Liver (tissue), 9 donors: ENCODE data around the gene SOBP. TPM values are rescaled to one million over a fixed set of nuclear protein-coding genes. Genes with fewer than 3 reads are reported as not detected.

Source experiments
- DNase-seq: peaks from one replicate; pipeline ENCODE4 v3.0.0-alpha.2; 2017; ENCODE audit warnings: low spot score
- H3K27ac ChIP-seq, 2 donors: one replicate each; pipeline ENCODE4 v1.7.0; 2013; ENCODE audit warnings: inconsistent platforms in 2 of 2, low read length in 2 of 2, control low read depth in 1 of 2, low read depth in 1 of 2, mild to moderate bottlenecking in 1 of 2
- H3K27me3 ChIP-seq, 4 donors: one replicate each; pipeline versions ENCODE4 v1.6.1 to v1.7.0; 2013; ENCODE audit warnings: low read length in 3 of 4, inconsistent platforms in 1 of 4, mild to moderate bottlenecking in 1 of 4, moderate library complexity in 1 of 4; ENCODE audit not compliant: control insufficient read depth in 4 of 4, insufficient read depth in 4 of 4
- H3K36me3 ChIP-seq, 4 donors: one replicate each; pipeline versions ENCODE4 v1.6.1 to v1.7.0; 2013; ENCODE audit warnings: low read length in 3 of 4, mild to moderate bottlenecking in 3 of 4, low read depth in 1 of 4, moderate library complexity in 1 of 4; ENCODE audit not compliant: control insufficient read depth in 4 of 4, insufficient read depth in 3 of 4
- H3K4me1 ChIP-seq, 4 donors: one replicate each; pipeline versions ENCODE4 v1.6.1 to v1.7.0; 2013; ENCODE audit warnings: low read length in 3 of 4, mild to moderate bottlenecking in 3 of 4, moderate library complexity in 1 of 4; ENCODE audit not compliant: control insufficient read depth in 4 of 4, insufficient read depth in 4 of 4
- H3K4me3 ChIP-seq, 3 donors: one replicate each; pipeline versions ENCODE4 v1.6.1 to v1.7.0; 2013; ENCODE audit warnings: low read length in 3 of 3, control low read depth in 1 of 3, low read depth in 1 of 3, mild to moderate bottlenecking in 1 of 3
- H3K9ac ChIP-seq, 2 donors: one replicate each; pipeline ENCODE4 v1.7.0; 2013; ENCODE audit warnings: low read length in 2 of 2, mild to moderate bottlenecking in 2 of 2, moderate library complexity in 2 of 2, control low read depth in 1 of 2, low read depth in 1 of 2
- H3K9me3 ChIP-seq, 4 donors: one replicate each; pipeline versions ENCODE4 v1.6.1 to v1.7.0; 2013; ENCODE audit warnings: low read length in 3 of 4; ENCODE audit not compliant: control insufficient read depth in 4 of 4
- EGR1 ChIP-seq, 2 donors: IDR thresholded peaks; 2 replicates each; pipeline ENCODE4 v1.6.1; 2016 to 2018; ENCODE audit warnings: antibody characterized with exemption in 2 of 2, low read depth in 2 of 2
- FOXA1 ChIP-seq: IDR thresholded peaks from 2 replicates; pipeline ENCODE4 v1.6.1; 2016; ENCODE audit warnings: antibody characterized with exemption
- FOXA2 ChIP-seq: IDR thresholded peaks from 2 replicates; pipeline ENCODE4 v1.6.1; 2016; ENCODE audit warnings: antibody characterized with exemption
- GABPA ChIP-seq, 2 donors: IDR thresholded peaks in 1 of 2; conservative IDR thresholded peaks in 1 of 2; 2 replicates each; pipeline ENCODE4 v1.6.1; 2016; ENCODE audit warnings: antibody characterized with exemption in 2 of 2, mild to moderate bottlenecking in 1 of 2, moderate library complexity in 1 of 2
- HNF4A ChIP-seq, 2 donors: conservative IDR thresholded peaks; 2 replicates each; pipeline ENCODE4 v1.6.1; 2016; ENCODE audit warnings: antibody characterized with exemption in 2 of 2, mild to moderate bottlenecking in 2 of 2
- HNF4G ChIP-seq: IDR thresholded peaks from 2 replicates; pipeline ENCODE4 v1.6.1; 2016; ENCODE audit warnings: antibody characterized with exemption
- JUND ChIP-seq, 2 donors: IDR thresholded peaks; 2 replicates each; pipeline ENCODE4 v1.6.1; 2016; ENCODE audit warnings: antibody characterized with exemption in 2 of 2
- NR2F2 ChIP-seq: IDR thresholded peaks from 2 replicates; pipeline ENCODE4 v1.6.1; 2016; ENCODE audit warnings: antibody characterized with exemption
- RAD21 ChIP-seq, 2 donors: IDR thresholded peaks; 2 replicates each; pipeline ENCODE4 v1.6.1; 2016; ENCODE audit warnings: antibody characterized with exemption in 2 of 2, mild to moderate bottlenecking in 2 of 2
- REST ChIP-seq: IDR thresholded peaks from 2 replicates; pipeline ENCODE4 v1.6.1; 2016; ENCODE audit warnings: antibody characterized with exemption, mild to moderate bottlenecking
- RXRA ChIP-seq, 2 donors: IDR thresholded peaks; 2 replicates each; pipeline ENCODE4 v1.6.1; 2017 to 2018; ENCODE audit warnings: antibody characterized with exemption in 2 of 2, mild to moderate bottlenecking in 1 of 2
- SP1 ChIP-seq: IDR thresholded peaks from 2 replicates; pipeline ENCODE4 v1.6.1; 2018; ENCODE audit warnings: antibody characterized with exemption, mild to moderate bottlenecking
- TAF1 ChIP-seq: conservative IDR thresholded peaks from 2 replicates; pipeline ENCODE4 v1.6.1; 2016; ENCODE audit warnings: antibody characterized with exemption, mild to moderate bottlenecking
- YY1 ChIP-seq: IDR thresholded peaks from 2 replicates; pipeline ENCODE4 v1.6.1; 2016; ENCODE audit warnings: antibody characterized with exemption, mild to moderate bottlenecking
- WGBS: extraction: QIAGEN DNeasy Blood & Tissue Kit; methylation state at CpG from one replicate; pipeline ENCODE4 v1.1.7; 2013; 5-methylcytosine and 5-hydroxymethylcytosine counted together
- polyA plus RNA-seq, 2 donors: library from polyadenylated mRNA; stranded (reverse) in 1 of 2; unstranded in 1 of 2; fragments of 200-250 nt in 1 of 2; fragments of >200 nt in 1 of 2; fragmentation: Nextera tagmentation in 1 of 2; extraction: Ambion mirVana in 1 of 2; gene quantifications; one replicate each; pipeline versions ENCODE4 v1.2.1 to v1.2.3, GENCODE V29; 2013 to 2015
- total RNA-seq, 2 donors: library from RNA; depleted of rRNA; stranded (reverse); fragments of >200 nt; gene quantifications; one replicate each; pipeline ENCODE4 v1.2.3, GENCODE V29; 2014
- TF ChIP-seq, protein P1 (sequence below): IDR thresholded peaks from 2 replicates; pipeline ENCODE4 v1.6.1; 2016; ENCODE audit warnings: antibody characterized with exemption
- TF ChIP-seq, protein P2 (sequence below): IDR thresholded peaks from 2 replicates; pipeline ENCODE4 v1.6.1; 2016; ENCODE audit warnings: antibody characterized with exemption
- TF ChIP-seq, protein P3 (sequence below): IDR thresholded peaks from 2 replicates; pipeline ENCODE4 v1.6.1; 2016; ENCODE audit warnings: antibody characterized with exemption
- donor health status: healthy.
- donor health status: healthy.
- donor health status: healthy.
- donor health status: healthy.
- donor health status: healthy.

Gene SOBP
- total and polyA plus RNA-seq, 4 donors = 0.99 to 5.4 (median 1.9) TPM

GRCh38 chr6:107617341-107617932 is 127.5 kb downstream of the SOBP start:
- Histone ChIP-seq H3K27ac (no peak overlapping the region), H3K4me3 (no peak overlapping the region), H3K27me3 (no peaks in the 10 kb centered on the region), H3K9ac (no peak overlapping the region), H3K36me3 (no peaks in the 10 kb centered on the region), H3K4me1 (no peaks in the 10 kb centered on the region), H3K9me3 (no peaks in the 10 kb centered on the region)
- WGBS = 94% methylated on average over 6 of the region's 6 CpGs
- no peak for DNase-seq
- no peak for TF ChIP-seq TAF1
- no peak for TF ChIP-seq HNF4A (conservative IDR thresholded peaks at IDR 0.05)
- no peak for TF ChIP-seq YY1
- no peak for TF ChIP-seq EGR1 (IDR thresholded peaks at IDR 0.05; ENCODE audit: low read depth in 2 of 2)
- no peak for TF ChIP-seq GABPA (IDR thresholded peaks at IDR 0.05 in 1 of 2, conservative IDR thresholded peaks at IDR 0.05 in 1 of 2)
- TF ChIP-seq, protein P1, sequence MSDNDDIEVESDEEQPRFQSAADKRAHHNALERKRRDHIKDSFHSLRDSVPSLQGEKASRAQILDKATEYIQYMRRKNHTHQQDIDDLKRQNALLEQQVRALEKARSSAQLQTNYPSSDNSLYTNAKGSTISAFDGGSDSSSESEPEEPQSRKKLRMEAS = no peak
- TF ChIP-seq SP1 = no peak
- TF ChIP-seq, protein P2, sequence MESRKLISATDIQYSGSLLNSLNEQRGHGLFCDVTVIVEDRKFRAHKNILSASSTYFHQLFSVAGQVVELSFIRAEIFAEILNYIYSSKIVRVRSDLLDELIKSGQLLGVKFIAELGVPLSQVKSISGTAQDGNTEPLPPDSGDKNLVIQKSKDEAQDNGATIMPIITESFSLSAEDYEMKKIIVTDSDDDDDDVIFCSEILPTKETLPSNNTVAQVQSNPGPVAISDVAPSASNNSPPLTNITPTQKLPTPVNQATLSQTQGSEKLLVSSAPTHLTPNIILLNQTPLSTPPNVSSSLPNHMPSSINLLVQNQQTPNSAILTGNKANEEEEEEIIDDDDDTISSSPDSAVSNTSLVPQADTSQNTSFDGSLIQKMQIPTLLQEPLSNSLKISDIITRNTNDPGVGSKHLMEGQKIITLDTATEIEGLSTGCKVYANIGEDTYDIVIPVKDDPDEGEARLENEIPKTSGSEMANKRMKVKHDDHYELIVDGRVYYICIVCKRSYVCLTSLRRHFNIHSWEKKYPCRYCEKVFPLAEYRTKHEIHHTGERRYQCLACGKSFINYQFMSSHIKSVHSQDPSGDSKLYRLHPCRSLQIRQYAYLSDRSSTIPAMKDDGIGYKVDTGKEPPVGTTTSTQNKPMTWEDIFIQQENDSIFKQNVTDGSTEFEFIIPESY = no peak
- no peak for TF ChIP-seq FOXA1
- TF ChIP-seq JUND (IDR thresholded peaks at IDR 0.05) = no peak
- no peak for TF ChIP-seq HNF4G
- TF ChIP-seq, protein P3, sequence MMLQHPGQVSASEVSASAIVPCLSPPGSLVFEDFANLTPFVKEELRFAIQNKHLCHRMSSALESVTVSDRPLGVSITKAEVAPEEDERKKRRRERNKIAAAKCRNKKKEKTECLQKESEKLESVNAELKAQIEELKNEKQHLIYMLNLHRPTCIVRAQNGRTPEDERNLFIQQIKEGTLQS = no peak
- no peak for TF ChIP-seq FOXA2
- TF ChIP-seq RAD21 (IDR thresholded peaks at IDR 0.05) = no peak
- TF ChIP-seq RXRA (IDR thresholded peaks at IDR 0.05) = no peak

GRCh38 chr6:107618672-107619071 is 128.8 kb downstream of the SOBP start:
- TF ChIP-seq SP1 = no peak
- TF ChIP-seq HNF4G = no peak
- TF ChIP-seq TAF1 = no peak
- TF ChIP-seq RAD21 (IDR thresholded peaks at IDR 0.05) = no peak
- TF ChIP-seq YY1 = no peak
- TF ChIP-seq NR2F2 = no peak
- no peak for TF ChIP-seq HNF4A (conservative IDR thresholded peaks at IDR 0.05)
- TF ChIP-seq, protein P3 = no peak
- TF ChIP-seq REST = no peak
- TF ChIP-seq GABPA (IDR thresholded peaks at IDR 0.05 in 1 of 2, conservative IDR thresholded peaks at IDR 0.05 in 1 of 2) = no peak
- no peak for TF ChIP-seq EGR1 (IDR thresholded peaks at IDR 0.05; ENCODE audit: low read depth in 2 of 2)
- H3K27me3 ChIP-seq = no peaks in the 10 kb centered on the region
- no peak for DNase-seq
- no peak overlapping the region for H3K4me3 ChIP-seq
- no peaks in the 10 kb centered on the region for H3K36me3 ChIP-seq
- WGBS = 90% methylated on average over 9 of the region's 9 CpGs
- H3K9ac ChIP-seq = no peak overlapping the region
- H3K4me1 ChIP-seq = no peaks in the 10 kb centered on the region
- no peaks in the 10 kb centered on the region for H3K9me3 ChIP-seq
- H3K27ac ChIP-seq = no peak overlapping the region
